Myocyte (in vitro differentiated cells): ENCODE results near the gene TEDC2. TPM values are rescaled to one million over a fixed set of nuclear protein-coding genes. Genes with fewer than 3 reads are reported as not detected.

ENCODE experiments used
- DNase-seq: peaks from one replicate; pipeline ENCODE4 v3.0.0-alpha.2; 2012; ENCODE audit warnings: low read depth
- total RNA-seq: library from RNA; depleted of rRNA; stranded (reverse); fragments of >200 nt; gene quantifications from 2 replicates; pipeline ENCODE4 v1.2.3, GENCODE V29; 2014

The TEDC2 gene
- total RNA-seq, 1 donor from 2014 or later, result 10.4 TPM

GRCh38 chr16:2465653-2466415 is 5.9 kb downstream of the TEDC2 start:
- DNase-seq, result no peak

GRCh38 chr16:2466667-2467527 is 7.0 kb downstream of the TEDC2 start:
- DNase-seq, result no peak

DNA sequence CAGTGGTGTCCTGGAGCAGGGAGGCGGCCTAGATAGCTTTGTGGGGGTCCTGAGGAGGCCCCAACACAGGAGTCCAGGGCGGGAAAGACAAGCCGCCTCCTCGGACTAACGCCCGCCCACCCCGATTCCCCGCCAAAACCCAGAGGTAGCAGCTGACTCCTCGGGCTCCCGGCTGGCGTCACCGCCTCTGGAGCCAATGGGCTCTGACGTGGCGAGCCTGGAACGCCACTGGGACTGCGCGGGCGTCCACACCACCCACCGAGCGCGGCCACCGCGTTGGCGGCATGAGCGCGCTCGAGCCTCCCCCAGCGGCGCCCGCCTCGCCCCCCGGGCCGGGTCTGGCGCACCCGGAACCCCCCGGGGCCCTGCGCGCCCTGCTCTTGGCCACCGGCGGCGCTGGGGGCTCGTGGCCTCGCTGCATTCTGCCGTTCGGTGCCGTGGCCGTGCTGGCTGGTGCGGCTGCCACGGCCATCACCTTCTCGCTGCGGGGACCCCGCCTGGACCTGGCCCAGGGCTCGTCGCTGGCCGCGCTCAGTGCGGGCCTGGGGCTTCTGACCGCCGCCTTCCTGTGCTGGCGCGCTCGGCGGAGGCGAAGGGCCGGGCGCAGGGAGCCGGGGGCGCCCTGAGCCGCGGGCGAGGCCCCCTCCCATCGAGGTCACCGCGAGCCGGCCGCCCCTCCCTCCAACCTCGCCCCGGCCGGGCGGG is 7.8 kb downstream of the TEDC2 start:
- peak; percentile 80 for DNase-seq

DNA sequence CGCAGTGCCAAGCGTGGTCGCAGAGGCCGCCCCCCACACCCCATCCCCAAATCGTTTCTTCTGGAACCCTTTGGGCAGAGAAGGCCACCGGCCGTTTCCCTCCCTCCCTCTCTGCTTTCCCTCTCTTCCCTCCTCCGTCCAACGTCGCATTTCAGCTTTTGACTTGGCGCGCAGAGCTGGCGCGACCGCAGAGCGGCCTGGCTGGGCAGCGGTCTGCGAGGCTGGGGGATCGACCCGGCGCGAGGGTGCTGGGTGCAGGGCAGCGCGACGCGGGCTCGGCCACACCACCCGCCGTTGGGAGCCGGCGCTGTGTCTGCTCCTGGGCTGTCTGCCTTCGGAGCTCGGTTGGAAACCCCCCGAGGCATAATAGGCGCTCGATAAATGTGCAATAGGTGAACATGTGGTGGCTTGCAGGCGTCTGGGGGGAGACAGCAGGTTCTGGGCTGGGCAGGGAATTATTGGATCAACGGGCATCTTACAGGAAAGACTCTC is 8.4 kb downstream of the TEDC2 start:
- DNase-seq, result peak; percentile 53

- peak; percentile 59 for DNase-seq
These were observed 9.0 kb downstream of the TEDC2 start for GRCh38 chr16:2468725-2469398.

DNA sequence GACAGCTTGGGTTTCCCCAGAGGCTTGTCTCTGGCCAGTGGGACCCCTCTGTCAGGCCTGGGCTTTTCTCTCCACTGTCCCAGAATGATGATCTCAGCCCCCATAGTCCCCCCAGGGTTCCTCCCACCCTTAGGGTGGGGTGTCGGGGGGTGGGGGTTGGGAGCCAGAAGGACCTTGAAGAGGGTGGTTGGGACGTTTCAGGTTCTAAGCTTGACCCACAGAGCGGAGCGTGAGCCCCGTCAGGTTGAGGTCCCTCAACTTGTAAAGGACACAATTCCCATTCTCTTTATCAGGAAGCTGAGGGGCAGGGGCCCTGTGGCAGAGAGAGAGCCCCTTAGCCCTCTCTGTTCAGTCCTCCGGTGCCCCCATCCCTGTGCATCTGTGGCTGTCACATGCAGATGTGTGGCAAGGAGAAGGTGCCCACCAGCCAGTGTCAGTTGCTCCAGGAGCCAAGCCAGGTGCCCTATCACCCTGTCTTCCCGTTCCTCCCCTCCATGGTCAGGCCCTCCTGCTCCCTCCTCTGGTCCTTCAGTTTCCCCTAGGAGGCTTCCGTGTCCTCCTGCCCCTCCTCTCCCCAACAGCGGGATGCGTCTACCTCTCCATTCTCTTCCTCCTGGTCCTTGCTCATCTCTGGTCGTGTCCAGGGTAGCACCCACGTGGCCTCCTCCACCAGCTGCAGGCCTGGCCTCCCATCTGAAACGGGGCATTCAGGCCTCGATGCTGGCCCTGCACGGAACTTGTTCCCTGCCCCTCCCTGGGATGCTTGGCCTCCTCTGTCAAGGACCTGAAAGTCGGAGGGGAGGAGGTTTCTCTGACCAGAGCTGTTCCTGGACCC is 9.7 kb downstream of the TEDC2 start:
- no peak for DNase-seq

- DNase-seq, result no peak
These were observed 10.3 kb downstream of the TEDC2 start for GRCh38 chr16:2470234-2470601.

DNA sequence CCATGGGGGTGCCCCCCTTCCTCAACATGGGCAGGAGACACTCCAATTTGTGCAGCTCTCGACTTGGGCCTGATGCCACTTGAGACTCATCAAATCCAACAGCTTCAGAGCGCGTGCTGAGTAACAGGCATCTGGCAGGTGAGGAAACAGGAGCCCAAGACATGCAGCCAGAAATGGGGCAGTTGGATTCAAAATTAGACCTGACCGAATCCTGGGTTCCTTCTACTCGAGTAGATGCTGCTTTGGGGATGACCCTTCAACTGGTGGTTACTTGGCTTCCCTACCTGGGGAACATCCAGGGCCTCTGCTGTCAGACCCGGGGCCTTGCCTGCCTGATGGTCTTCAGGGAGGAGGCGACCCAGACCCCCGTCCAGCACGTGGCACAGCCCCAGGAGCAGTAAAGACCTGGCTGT is 10.7 kb downstream of the TEDC2 start:
- no peak for DNase-seq

DNA sequence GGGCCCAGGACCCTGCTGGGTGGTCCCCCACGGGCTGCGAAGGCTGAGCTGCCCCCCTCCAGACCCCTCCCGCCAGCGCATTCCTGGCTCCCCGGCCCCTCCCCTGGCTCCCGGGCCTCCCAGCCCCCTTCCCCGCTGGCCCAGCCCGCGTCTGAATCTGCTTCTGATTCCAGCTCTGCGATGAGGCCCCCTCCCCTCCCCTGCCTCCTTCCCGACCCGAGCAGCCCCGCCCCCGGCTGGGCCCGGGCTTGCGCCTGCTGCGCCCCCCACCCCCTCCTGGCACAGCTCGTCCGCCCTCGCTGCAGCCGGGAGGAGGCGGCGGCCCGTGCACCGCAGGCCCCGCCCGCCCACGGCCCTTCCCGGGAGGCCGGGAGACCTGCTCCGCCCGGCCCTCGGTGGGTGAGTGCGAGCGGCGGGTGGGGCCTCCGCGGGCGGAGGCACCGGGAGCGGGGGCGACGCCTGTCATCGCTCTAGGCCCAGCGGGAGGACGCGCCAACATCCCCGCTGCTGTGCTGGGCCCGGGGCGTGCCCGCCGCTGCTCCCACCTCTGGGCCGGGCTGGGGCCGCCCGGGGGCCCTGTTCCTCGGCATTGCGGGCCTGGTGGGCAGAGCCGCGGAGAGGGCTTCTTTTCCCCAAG is 11.2 kb downstream of the TEDC2 start, which contains the start of gene NTN3:
Gene NTN3, plus strand, starts transcription at position 282 of the 637 bp plus-strand sequence. CDS start 405 bp downstream, outside the sequence.
- DNase-seq, result no peak

DNA sequence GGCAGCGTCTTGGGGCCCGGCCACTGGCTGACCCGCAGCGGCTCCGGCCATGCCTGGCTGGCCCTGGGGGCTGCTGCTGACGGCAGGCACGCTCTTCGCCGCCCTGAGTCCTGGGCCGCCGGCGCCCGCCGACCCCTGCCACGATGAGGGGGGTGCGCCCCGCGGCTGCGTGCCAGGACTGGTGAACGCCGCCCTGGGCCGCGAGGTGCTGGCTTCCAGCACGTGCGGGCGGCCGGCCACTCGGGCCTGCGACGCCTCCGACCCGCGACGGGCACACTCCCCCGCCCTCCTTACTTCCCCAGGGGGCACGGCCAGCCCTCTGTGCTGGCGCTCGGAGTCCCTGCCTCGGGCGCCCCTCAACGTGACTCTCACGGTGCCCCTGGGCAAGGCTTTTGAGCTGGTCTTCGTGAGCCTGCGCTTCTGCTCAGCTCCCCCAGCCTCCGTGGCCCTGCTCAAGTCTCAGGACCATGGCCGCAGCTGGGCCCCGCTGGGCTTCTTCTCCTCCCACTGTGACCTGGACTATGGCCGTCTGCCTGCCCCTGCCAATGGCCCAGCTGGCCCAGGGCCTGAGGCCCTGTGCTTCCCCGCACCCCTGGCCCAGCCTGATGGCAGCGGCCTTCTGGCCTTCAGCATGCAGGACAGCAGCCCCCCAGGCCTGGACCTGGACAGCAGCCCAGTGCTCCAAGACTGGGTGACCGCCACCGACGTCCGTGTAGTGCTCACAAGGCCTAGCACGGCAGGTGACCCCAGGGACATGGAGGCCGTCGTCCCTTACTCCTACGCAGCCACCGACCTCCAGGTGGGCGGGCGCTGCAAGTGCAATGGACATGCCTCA is 12.0 kb downstream of the TEDC2 start:
- no peak for DNase-seq

GRCh38 chr16:2472488-2472864 is 12.6 kb downstream of the TEDC2 start:
- DNase-seq, result no peak

GRCh38 chr16:2472885-2473445 is 13.1 kb downstream of the TEDC2 start:
- DNase-seq, result no peak

- DNase-seq, result no peak
These were observed 13.6 kb downstream of the TEDC2 start for GRCh38 chr16:2473446-2473926.

DNA sequence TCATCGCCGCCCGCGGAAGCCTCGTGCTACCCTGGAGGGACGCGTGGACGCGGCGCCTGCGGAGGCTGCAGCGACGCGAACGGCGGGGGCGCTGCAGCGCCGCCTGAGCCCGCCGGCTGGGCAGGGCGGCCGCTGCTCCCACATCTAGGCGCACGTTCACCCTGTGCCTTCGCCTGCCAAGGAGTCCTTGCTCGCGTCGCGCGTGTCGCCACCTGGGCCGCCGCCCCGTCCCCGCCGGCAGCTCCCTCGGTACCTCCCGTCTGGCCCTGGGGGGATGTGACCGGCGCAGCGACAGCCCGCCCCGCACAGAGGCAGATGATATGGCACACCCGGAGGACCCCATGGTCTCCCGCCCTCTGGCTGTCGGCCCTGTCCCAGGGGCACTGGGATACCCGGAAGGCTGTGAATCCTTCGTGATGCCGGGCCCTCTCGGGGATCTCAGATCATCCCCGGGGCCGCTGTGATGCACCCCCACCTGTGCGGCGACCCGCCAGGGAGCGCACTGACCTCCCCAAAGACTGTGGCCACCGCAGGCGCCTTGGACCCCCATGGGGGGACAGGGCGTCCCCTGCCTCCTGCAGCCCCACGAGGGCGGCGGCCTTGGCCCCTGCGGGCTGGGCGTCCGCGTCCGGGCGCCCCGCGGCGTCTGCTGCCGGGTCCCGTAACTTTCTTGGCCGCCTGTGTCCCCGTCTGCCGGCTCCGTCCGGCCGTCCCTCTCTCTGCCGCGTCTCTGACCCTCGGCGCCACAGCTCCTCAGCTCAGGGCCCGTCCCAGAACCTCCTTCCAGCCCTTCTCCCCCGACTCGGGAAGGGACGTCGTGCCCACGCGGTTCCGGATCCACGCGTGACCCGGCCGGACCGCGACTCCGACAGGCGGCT is 14.3 kb downstream of the TEDC2 start:
- peak; percentile 44 for DNase-seq

- DNase-seq, result peak; percentile 84
These were observed 15.0 kb downstream of the TEDC2 start, which contains the start of gene TBC1D24 for GRCh38 chr16:2474877-2475412. Gene TBC1D24 (plus strand): TSS chr16:2475127. CDS start chr16:2496149, 21,022 bp downstream.
